Measurements from ENCODE around the gene ISY1. TPM values are rescaled to one million over a fixed set of nuclear protein-coding genes. Genes with fewer than 3 reads are reported as not detected.

ISY1 gene
- total RNA-seq, 4 donors from 2014 or later = 15.8 to 23.0 (median 19.3) TPM

DNA sequence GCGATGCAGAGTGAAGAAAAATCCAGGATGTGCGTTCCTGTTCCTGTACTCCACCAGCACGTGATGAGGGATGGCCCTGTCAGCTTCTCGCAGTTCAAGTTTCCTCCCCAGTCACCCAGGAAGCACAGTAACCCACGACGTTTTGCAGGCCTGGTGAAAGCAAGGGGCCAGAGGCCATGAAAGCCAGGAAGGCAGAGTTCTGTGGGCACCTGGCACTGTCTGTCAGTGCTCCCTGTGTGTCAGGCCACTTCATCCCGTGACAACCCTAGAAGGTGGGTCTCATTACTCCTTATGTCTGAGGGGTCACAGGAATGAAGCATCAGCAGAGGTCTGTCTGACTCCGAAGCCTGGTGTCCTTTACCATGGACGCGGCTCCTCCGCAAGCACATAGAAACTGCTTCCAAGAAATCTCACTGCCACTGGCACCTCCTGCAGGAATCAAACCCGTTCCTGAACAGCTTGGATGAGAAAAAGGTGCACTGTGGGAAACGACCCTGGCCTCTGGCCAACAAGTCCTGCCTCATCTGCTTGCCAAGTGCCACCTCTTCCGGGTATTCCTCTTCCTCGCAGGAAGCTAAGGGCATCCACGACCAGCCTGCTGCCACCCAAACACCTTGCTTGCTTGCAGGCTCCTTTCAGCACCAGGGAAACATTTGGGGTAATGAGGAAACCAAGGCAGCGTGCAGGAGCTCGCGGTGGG, 53.8 kb downstream of the ISY1 start:
- no peak for TF ChIP-seq CTCF (IDR thresholded peaks at IDR 0.05; ENCODE audit: low read depth)

DNA sequence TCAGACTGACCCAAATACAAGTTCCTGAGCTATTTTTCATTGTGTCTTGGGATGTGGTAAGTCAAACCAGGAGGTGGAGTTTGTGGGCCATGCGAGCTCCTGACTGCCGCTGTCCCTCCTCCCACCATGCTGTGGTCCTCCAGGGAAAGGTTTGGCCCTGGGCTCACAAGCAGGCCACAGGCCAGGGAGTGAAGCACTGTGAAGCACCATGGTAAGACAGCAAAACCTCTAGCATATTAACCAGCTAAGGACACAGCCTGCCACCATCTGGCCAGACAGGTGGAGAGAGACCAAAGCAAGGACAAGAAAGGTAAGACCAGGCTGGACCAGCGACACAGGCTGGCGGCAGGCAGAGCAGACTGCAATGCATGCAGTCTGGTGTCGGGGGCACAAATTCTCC, 54.5 kb downstream of the ISY1 start:
- no peak for TF ChIP-seq CTCF (IDR thresholded peaks at IDR 0.05; ENCODE audit: low read depth)

- TF ChIP-seq CTCF (IDR thresholded peaks at IDR 0.05; ENCODE audit: low read depth) = no peak
Observed at GRCh38 chr3:129105862-129106261, 55.0 kb downstream of the ISY1 start.

GRCh38 chr3:129104498-129105079, 56.3 kb downstream of the ISY1 start:
- TF ChIP-seq CTCF (IDR thresholded peaks at IDR 0.05; ENCODE audit: low read depth) = no peak

GRCh38 chr3:129104051-129104450, 56.8 kb downstream of the ISY1 start:
- no peak for TF ChIP-seq CTCF (IDR thresholded peaks at IDR 0.05; ENCODE audit: low read depth)

DNA sequence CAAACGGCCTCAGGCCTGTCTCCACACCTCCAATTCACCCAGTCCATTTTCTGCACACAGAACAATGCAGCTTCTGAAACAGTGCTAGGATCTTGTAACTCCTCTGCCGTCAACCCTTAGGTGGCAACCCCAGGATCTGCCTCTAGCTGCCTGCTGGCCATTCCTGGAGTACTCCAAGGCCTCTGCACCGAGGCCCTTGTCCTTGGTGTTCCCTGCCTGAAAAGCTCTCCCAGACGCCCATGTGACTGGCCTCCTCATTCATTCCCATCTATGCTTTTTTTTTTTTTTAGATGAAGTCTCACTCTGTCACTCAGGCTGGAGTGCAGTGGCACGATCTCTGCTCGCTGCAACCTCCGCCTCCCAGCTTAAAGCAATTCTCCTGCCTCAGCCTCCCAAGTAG, 57.6 kb downstream of the ISY1 start:
- TF ChIP-seq CTCF (IDR thresholded peaks at IDR 0.05; ENCODE audit: low read depth) = no peak

GRCh38 chr3:129101370-129102138, 59.3 kb downstream of the ISY1 start:
- no peak for TF ChIP-seq CTCF (IDR thresholded peaks at IDR 0.05; ENCODE audit: low read depth)

Measured in subcutaneous adipose tissue (tissue), 4 donors.